ENCODE results near the gene APBB2.

- TF ChIP-seq POLR2AphosphoS5 (IDR thresholded peaks at IDR 0.05): no peak
- no peak for TF ChIP-seq POLR2A (IDR thresholded peaks at IDR 0.05)
These were observed 25.3 kb downstream of the APBB2 start for GRCh38 chr4:41189076-41189475.

All from prostate gland (tissue), 1 donor.